HL-60 (cell line): Measurements from ENCODE around the gene TNFSF4.
"Not testable (repeated sequence)": the region's sequence is repeated elsewhere in the genome, so short reads cannot be mapped to it uniquely, and the experiment has no call there.

ENCODE experiments used
- DNase-seq, 2 experiments: peaks; one replicate each; pipeline ENCODE4 v3.0.0-alpha.2; 2010 to 2020; ENCODE audit warnings: low read depth in 1 of 2, low spot score in 1 of 2
- H3K27ac ChIP-seq: fragments of 250-450 bp; sonication (Bioruptor Pico); replicated peaks from 2 replicates; pipeline ENCODE4 v1.5.1; 2020; ENCODE audit warnings: mild to moderate bottlenecking, moderate library complexity
- H3K27me3 ChIP-seq: fragments of 250-450 bp; sonication (Bioruptor Pico); 2 replicates; pipeline ENCODE4 v1.5.1; 2021; ENCODE audit warnings: mild to moderate bottlenecking, moderate library complexity; ENCODE audit not compliant: insufficient read depth, poor library complexity, severe bottlenecking
- H3K4me3 ChIP-seq: replicated peaks from 2 replicates; pipeline ENCODE4 v1.5.1; 2011; ENCODE audit warnings: mild to moderate bottlenecking, control low read depth, low read length; ENCODE audit not compliant: insufficient read depth
- CTCF ChIP-seq: IDR thresholded peaks from one replicate; pipeline ENCODE4 v1.5.1; 2011; ENCODE audit warnings: low read length, control low read depth, inconsistent platforms; ENCODE audit not compliant: insufficient read depth
- GABPA ChIP-seq: IDR thresholded peaks from 2 replicates; pipeline ENCODE4 v1.6.1; 2012; ENCODE audit warnings: low read depth
- POLR2AphosphoS5 ChIP-seq: IDR thresholded peaks from 2 replicates; pipeline ENCODE4 v1.6.1; 2012; ENCODE audit warnings: low read depth
- REST ChIP-seq: IDR thresholded peaks from 2 replicates; pipeline ENCODE4 v1.6.1; 2012; ENCODE audit warnings: low read depth; ENCODE audit not compliant: insufficient replicate concordance
- SPI1 ChIP-seq: IDR thresholded peaks from 2 replicates; pipeline ENCODE4 v1.6.1; 2012; ENCODE audit warnings: low read depth, mild to moderate bottlenecking, borderline replicate concordance

Gene TNFSF4

GRCh38 chr1:173161510-173162221 is 45.5 kb downstream of the TNFSF4 start:
- Histone ChIP-seq H3K4me3 (no peak overlapping the region), H3K27me3 (no peaks in the 10 kb centered on the region), H3K27ac (no peak overlapping the region)
- DNase-seq: no peak
- TF ChIP-seq GABPA (no peak), POLR2AphosphoS5 (no peak), REST (no peak), CTCF (no peak), SPI1 (no peak)

GRCh38 chr1:173153964-173154363 is 53.2 kb downstream of the TNFSF4 start:
- not testable (repeated sequence) for H3K27ac ChIP-seq, H3K27me3 ChIP-seq, H3K4me3 ChIP-seq, DNase-seq

GRCh38 chr1:173153503-173153902 is 53.6 kb downstream of the TNFSF4 start:
- Histone ChIP-seq H3K27me3 (no peaks in the 10 kb centered on the region), H3K27ac (no peak overlapping the region), H3K4me3 (no peak overlapping the region)
- DNase-seq: no peak
- TF ChIP-seq REST: no peak

GRCh38 chr1:173152598-173152997 is 54.5 kb downstream of the TNFSF4 start:
- no peaks in the 10 kb centered on the region for H3K27me3 ChIP-seq
- H3K4me3 ChIP-seq: no peak overlapping the region
- no peak overlapping the region for H3K27ac ChIP-seq
- TF ChIP-seq SPI1: no peak
- TF ChIP-seq GABPA: no peak
- TF ChIP-seq REST: no peak
- TF ChIP-seq POLR2AphosphoS5: no peak
- TF ChIP-seq CTCF: no peak
- no peak for DNase-seq
